ENCODE results near the gene ACADSB.

Gene ACADSB

DNA sequence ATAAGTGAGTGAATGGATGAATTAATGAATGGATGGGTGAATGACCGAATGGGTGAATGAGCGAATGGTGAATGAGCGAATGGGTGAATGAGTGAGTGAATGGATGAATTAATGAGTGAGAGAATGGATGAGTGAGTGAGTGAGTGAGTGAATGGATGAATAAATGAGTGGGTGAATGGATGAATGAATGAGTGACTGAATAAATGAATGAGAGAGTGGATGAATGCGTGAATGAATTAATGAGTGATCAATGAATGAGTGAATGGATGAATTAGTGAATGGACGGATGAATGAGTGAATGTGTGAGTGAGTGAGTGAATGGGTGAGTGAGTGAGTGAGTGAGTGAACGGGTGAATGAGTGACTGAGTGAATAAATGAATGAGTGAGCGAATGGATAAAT lies 77.5 kb downstream of the ACADSB start:
- H3K4me3 ChIP-seq (ENCODE audit: low read length): no peak overlapping the region
- no peak for DNase-seq (ENCODE audit: low read depth, low spot score)

DNA sequence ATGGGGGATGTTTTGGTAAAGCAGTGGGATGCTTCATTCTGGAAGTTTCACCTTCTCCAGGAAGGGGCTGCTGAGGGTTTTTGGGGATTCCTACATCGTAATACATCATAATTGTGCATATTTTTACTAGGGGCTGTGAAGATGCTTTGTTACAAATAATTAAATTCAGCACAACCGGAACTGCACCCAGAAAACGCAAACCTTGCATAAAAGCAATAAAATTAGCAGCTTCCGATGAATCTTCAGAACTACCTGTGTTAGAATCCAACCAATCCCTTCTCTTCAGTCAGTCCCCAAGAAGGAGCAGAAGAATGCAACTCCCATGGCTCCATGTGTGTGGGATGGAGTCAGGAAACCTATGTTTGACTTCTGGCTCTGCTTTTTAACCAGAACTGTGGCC lies 78.5 kb downstream of the ACADSB start:
- no peak for DNase-seq (ENCODE audit: low read depth, low spot score)
- H3K4me3 ChIP-seq (ENCODE audit: low read length): no peak overlapping the region

DNA sequence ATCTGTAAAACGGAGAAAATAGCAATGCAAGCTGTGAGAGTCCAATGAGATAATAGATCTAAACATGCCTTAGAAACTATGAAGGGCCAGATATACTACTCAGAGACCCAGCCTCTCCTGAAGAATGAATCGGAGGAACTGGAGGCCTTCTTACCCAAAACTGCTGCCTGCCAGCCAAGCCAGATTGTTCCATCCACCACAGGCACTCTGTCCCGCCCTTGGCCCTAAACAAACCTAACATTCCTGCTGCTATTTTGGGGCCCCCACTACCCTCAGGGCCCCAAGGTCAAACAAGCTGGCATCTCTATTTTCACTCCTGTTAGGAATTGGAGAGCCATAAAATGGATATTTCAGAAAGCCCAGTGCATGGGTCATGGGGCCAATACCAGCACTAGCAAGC lies 79.0 kb downstream of the ACADSB start:
- no peak overlapping the region for H3K4me3 ChIP-seq (ENCODE audit: low read length)
- DNase-seq (ENCODE audit: low read depth, low spot score): no peak

DNA sequence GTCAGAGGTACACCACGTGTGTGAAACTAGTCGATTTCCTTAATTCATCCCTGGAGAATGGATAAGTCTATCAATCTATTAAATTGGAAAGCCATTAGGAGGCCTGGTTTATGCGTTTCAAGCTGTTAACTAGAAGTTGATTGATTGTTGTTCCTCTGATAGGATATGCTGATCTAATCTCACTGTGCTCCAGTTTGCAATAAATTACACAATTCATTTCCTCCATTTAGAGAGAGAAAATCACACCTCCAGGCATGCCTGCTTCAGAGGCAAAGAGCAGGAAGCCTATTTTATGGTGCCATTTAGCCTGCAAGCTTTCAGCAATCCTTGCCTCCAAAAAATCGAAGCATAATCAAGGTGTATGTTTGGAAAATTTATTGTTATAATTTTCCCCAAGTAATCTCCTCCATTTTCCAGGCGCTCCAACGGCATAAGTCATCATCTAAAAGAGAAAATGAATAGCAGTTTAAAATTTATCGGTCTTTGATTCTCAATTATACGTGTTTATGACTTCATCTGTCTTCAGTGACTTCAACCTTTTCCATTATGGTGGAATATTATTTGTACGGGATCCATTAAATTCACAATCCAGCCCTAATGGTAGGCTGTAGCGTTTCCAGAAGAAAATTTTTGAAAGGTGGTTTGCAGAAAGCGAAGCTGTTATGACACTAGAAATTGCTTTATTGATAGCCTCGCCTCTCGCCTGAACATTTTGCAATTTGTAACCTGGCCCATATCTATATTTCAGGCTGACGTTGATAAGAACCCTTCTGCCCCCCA lies 84.0 kb downstream of the ACADSB start:
- no peak for DNase-seq (ENCODE audit: low read depth, low spot score)

DNA sequence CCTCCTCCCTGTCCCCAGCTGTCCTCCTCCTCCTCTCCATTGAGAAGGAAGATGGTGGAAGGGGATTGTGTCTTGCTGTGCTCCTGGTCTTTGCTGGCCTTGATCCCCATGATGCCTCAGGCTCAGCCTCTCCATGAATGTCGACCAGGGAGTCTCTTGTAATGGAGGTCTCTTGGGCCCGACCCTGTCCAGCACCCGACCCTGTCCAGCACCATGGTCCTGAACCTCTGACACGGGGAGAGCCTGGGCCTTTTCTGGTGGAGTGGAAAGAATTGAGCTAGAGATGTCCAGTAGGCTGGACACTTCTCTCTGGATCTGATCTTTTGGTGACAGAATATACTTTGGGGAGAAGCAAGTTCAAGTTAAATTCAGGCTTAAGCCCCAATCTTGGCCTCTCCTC lies 84.7 kb downstream of the ACADSB start:
- no peak for DNase-seq (ENCODE audit: low read depth, low spot score)
- no peak overlapping the region for H3K4me3 ChIP-seq (ENCODE audit: low read length)

More for the DNA sequence above, 84.0 kb downstream of the ACADSB start:
- H3K4me3 ChIP-seq (ENCODE audit: low read length): no peak overlapping the region

DNA sequence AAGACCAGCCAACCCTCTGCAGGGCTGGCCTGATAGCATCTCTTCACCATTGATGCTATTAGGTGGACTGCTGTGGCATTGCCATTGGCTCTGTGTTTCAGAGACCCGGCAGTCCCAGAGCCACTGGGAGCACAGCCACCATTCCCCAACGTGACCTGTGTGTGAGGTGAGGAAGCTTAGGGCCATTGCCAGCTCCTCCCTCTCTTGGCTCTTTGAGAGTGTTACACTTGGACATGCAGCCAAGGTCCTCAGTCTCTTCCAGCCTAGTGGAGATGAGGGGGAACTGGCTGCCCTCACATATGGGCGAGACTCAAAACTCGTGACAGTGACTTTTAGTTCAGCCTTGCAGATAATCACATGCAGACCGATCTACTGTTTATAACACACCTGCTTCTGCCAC lies 87.6 kb downstream of the ACADSB start:
- no peak overlapping the region for H3K4me3 ChIP-seq (ENCODE audit: low read length)
- no peak for DNase-seq (ENCODE audit: low read depth, low spot score)

DNA sequence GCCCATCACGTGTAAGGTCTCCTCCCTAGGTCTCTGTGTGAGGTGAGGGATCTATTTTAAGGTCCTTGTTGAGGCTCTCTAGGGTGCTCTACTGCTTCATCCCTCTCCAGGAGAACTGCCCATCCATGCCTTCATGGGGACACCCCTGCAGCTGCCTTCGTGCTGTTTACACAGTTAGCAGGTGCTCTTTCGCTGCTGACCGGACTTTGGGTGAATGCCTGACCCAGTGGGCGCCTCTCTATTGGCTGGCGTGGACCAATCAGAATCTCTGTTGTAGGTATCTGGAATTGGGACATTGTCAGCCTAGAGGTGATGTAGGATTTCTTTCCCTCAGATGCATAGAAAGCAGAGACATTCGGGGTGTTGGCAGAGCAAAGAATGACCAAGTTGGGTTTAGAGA lies 88.2 kb downstream of the ACADSB start:
- no peak for DNase-seq (ENCODE audit: low read depth, low spot score)

DNA sequence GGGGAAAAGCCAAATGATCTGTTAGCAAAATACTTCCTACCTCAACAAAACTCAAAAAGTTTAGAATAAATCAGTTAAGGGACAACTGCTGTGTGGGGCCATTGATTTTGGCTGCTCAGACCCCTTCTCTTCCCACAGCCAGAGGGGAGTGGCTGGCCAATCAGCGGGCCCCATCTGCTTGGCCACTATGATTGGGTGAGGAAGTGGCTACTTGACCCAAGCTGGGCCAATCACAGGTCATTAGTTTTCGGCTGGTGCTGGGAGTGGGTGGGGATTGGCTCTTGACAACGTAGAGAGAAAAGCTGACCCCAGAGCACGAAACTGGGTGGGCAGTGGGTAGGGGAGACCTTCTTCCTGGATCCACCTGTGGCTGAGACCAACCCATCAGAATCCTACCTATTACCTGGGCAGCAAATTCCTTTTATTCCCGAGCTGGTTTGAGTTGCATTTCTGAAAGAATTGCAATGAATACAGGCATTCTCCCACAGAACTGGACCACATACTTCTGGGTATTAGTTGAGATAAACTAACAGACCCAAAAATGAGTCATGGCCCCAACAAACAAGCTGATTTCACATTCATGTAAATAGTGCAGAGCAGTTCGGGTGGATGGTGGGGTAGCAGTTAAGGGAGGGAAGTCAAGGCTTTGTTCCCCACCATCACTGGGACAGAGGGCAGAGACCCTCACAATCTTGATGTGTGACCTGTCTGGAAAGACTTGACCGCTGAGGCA lies 91.4 kb downstream of the ACADSB start:
- DNase-seq (ENCODE audit: low read depth, low spot score): no peak
- no peak overlapping the region for H3K4me3 ChIP-seq (ENCODE audit: low read length)

More for the DNA sequence above, 88.2 kb downstream of the ACADSB start:
- no peak overlapping the region for H3K4me3 ChIP-seq (ENCODE audit: low read length)

DNA sequence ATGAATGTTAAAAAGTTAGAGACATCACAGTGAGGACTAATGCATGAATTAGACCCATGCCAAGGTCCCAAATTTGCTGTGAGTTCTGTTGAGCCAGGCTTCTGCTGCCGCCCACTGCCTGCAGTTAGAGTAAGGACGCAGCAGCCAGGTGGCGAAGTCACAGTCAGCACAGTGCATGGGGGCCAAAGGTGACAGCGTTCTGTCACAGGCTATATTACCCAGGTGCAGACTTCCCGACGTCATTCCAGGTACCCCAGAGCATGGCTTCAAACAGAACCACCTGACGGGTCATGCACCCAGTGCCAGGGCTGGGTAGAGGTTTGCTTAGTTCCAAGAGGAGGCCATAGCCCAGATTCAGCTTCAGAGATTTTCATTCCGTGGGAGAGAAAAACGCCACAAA lies 93.1 kb downstream of the ACADSB start:
- DNase-seq (ENCODE audit: low read depth, low spot score): no peak
- no peak overlapping the region for H3K4me3 ChIP-seq (ENCODE audit: low read length)

DNA sequence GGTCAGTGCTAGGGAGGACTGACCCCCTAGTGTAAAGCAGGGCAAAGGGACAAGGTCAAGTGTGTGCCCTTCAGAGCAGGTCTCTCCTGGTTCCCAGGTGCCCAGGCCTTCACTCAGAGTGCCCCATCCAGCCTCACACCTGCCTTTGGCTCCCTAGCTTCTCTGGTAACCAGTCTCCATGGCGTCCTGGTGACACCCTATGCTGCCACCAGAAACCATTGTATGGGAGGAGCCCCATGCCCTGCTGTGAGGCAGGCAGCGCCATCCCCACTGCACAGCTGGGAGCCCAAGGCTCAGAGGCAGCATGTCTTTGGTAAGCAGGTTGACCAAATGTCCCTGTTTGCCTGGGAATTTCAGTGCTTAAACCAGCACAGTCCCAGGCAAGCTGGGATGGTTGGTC lies 93.9 kb downstream of the ACADSB start:
- DNase-seq (ENCODE audit: low read depth, low spot score): no peak
- no peak overlapping the region for H3K4me3 ChIP-seq (ENCODE audit: low read length)

DNA sequence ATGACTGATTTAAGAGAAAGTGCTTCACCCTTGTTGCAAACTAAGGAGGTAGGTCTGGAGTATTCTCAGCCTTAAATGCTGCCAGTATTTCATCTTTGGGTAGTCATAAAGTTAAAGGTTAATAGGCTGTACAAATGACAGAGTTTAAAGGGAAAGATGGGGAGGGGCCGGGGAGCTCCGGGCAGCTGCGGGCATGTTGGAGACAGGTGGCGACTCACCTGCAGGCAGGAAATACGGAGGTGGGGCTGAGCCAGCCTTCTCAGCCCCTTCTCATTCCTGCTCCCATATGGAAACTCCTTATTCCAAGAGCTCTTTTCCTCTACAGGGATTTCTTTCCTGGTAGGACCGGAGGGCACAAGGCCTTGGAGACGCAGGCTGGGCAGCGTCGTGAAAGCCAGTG lies 95.1 kb downstream of the ACADSB start:
- no peak overlapping the region for H3K4me3 ChIP-seq (ENCODE audit: low read length)
- no peak for DNase-seq (ENCODE audit: low read depth, low spot score)
